PC-9 (cell line): ENCODE data around the gene LRRC72. TPM values are rescaled to one million over a fixed set of nuclear protein-coding genes. Genes with fewer than 3 reads are reported as not detected.
"Not testable (repeated sequence)": the region's sequence is repeated elsewhere in the genome, so short reads cannot be mapped to it uniquely, and the experiment has no call there.

Experiments used
- BruUV-seq: library from RNA; stranded (reverse); fragments of 400-500 nt; replicated peaks from 2 replicates; lab custom pipeline; 2021; lab: Mats Ljungman, UMichigan
- CTCF ChIA-PET: fragments of 300-600 bp; sonication (Branson Sonifier 250); formaldehyde crosslinking; loops from one replicate; lab custom pipeline; 2022; ENCODE audit warnings: antibody characterized with exemption; lab: Charles Lee
- POLR2A ChIA-PET: fragments of 300-600 bp; sonication (Branson Sonifier 250); formaldehyde crosslinking; loops from one replicate; lab custom pipeline; 2022; ENCODE audit warnings: antibody characterized with exemption; ENCODE audit not compliant: unreplicated experiment; lab: Charles Lee
- DNase-seq, 2 experiments: peaks; one replicate each; pipeline versions ENCODE4 v3.0.0 to v3.0.0-alpha.2; 2015 to 2022; ENCODE audit warnings: mixed read lengths in 1 of 2
- H2AFZ ChIP-seq: fragments of 200-600 bp; sonication (generic); 2 replicates; pipeline ENCODE4 v1.8.1; 2017; ENCODE audit warnings: antibody characterized with exemption
- H3F3A ChIP-seq: fragments of 200-600 bp; sonication (generic); 2 replicates; pipeline ENCODE4 v1.8.1; 2017; ENCODE audit warnings: antibody characterized with exemption, mild to moderate bottlenecking, low read depth; ENCODE audit not compliant: insufficient read depth
- H3K27ac ChIP-seq: fragments of 200-600 bp; sonication (generic); 2 replicates; pipeline ENCODE4 v1.6.1; 2016; ENCODE audit warnings: mixed run types
- H3K27me3 ChIP-seq: fragments of 200-600 bp; sonication (generic); 2 replicates; pipeline ENCODE4 v1.6.1; 2016; ENCODE audit warnings: low read depth, mixed run types; ENCODE audit not compliant: insufficient read depth
- H3K36me3 ChIP-seq: fragments of 200-600 bp; sonication (generic); 2 replicates; pipeline ENCODE4 v1.6.1; 2016; ENCODE audit warnings: low read depth, mixed run types
- H3K4me1 ChIP-seq: fragments of 200-600 bp; sonication (generic); replicated peaks from 2 replicates; pipeline ENCODE4 v1.6.1; 2016; ENCODE audit warnings: mixed run types; ENCODE audit not compliant: insufficient read depth
- H3K4me2 ChIP-seq: fragments of 200-600 bp; sonication (generic); 2 replicates; pipeline ENCODE4 v1.6.1; 2017; ENCODE audit warnings: mixed run types
- H3K4me3 ChIP-seq: fragments of 200-600 bp; sonication (generic); 2 replicates; pipeline ENCODE4 v1.6.1; 2016; ENCODE audit warnings: mixed run types
- H3K79me2 ChIP-seq: fragments of 200-600 bp; sonication (generic); 2 replicates; pipeline ENCODE4 v1.6.1; 2017; ENCODE audit warnings: low read depth, mixed run types
- H3K9me2 ChIP-seq: fragments of 200-600 bp; sonication (generic); 2 replicates; pipeline ENCODE4 v1.8.1; 2017; ENCODE audit warnings: mild to moderate bottlenecking; ENCODE audit not compliant: insufficient read depth
- H3K9me3 ChIP-seq: fragments of 200-600 bp; sonication (generic); 2 replicates; pipeline ENCODE4 v1.8.1; 2016; ENCODE audit warnings: low read depth; ENCODE audit not compliant: insufficient read depth
- H4K20me1 ChIP-seq: fragments of 200-600 bp; sonication (generic); 2 replicates; pipeline ENCODE4 v1.8.1; 2017; ENCODE audit not compliant: insufficient read depth
- CTCF ChIP-seq: fragments of 200-600 bp; sonication (generic); conservative IDR thresholded peaks from 2 replicates; pipeline ENCODE4 v1.6.1; 2017; ENCODE audit warnings: mixed run types, antibody characterized with exemption, mild to moderate bottlenecking, moderate library complexity
- EZH2 ChIP-seq: fragments of 200-600 bp; sonication (generic); IDR thresholded peaks from 2 replicates; pipeline ENCODE4 v1.8.0; 2017; ENCODE audit warnings: antibody characterized with exemption, low read depth
- intact Hi-C: fragments of 100-400 bp; cut with micrococcal nuclease; formaldehyde crosslinking; loops from one replicate; pipeline ENCODE4 v1.10.0; 2022; ENCODE audit not compliant: unreplicated experiment
- total RNA-seq: library from RNA; stranded (reverse); gene quantifications from 2 replicates; pipeline ENCODE4 v1.2.3, GENCODE V29; 2021

Gene LRRC72
- total RNA-seq, 1 experiment from 2014 or later, result not detected

GRCh38 chr7:16592395-16592794 lies 65.8 kb downstream of the LRRC72 start:
- no peak overlapping the region for H3K4me3 ChIP-seq
- no peak for DNase-seq
- no peaks in the 10 kb centered on the region for H3K9me3 ChIP-seq
- H3K4me1 ChIP-seq, result 0 out of 2 replicates have a peak, but pooled peaks cover 3% of the 10 kb centered on the region
- POLR2A ChIA-PET, result no interaction called here
- intact Hi-C loops, result no loop called here
- no peaks in the 10 kb centered on the region for H4K20me1 ChIP-seq
- H2AFZ ChIP-seq, result no peak overlapping the region
- no peaks in the 10 kb centered on the region for H3K79me2 ChIP-seq
- no peaks in the 10 kb centered on the region for H3K27me3 ChIP-seq
- no TSS peak for BruUV-seq
- CTCF ChIA-PET, result interaction anchor here (0.6 kb wide), 1 partner anchor 68 kb away, joined by 10 read pairs; no protein-coding TSS in a partner anchor
- no peaks in the 10 kb centered on the region for H3F3A ChIP-seq
- no peak overlapping the region for H3K4me2 ChIP-seq
- no peaks in the 10 kb centered on the region for H3K9me2 ChIP-seq
- TF ChIP-seq EZH2 (no peak), CTCF (no peak)
- H3K36me3 ChIP-seq, result no peaks in the 10 kb centered on the region
- H3K27ac ChIP-seq, result no peak overlapping the region

GRCh38 chr7:16594061-16594460 lies 67.4 kb downstream of the LRRC72 start:
- Histone ChIP-seq H3K79me2 (no peaks in the 10 kb centered on the region), H3K27me3 (no peaks in the 10 kb centered on the region), H3K9me2 (no peaks in the 10 kb centered on the region), H3K9me3 (no peaks in the 10 kb centered on the region), H3K27ac (no peak overlapping the region), H3K4me2 (no peak overlapping the region), H4K20me1 (no peaks in the 10 kb centered on the region), H2AFZ (no peak overlapping the region), H3F3A (no peaks in the 10 kb centered on the region), H3K4me1 (0 out of 2 replicates have a peak, but pooled peaks cover 3% of the 10 kb centered on the region), H3K4me3 (no peak overlapping the region), H3K36me3 (no peaks in the 10 kb centered on the region)
- TF ChIP-seq EZH2 (no peak), CTCF (no peak)
- BruUV-seq, result no TSS peak
- intact Hi-C loops, result no loop called here
- CTCF ChIA-PET, result no interaction called here
- DNase-seq, result no peak
- POLR2A ChIA-PET, result interaction anchor here (0.5 kb wide), 1 partner anchor 207 kb away, joined by 11 read pairs; no protein-coding TSS in a partner anchor

- Histone ChIP-seq H3K4me1 (0 out of 2 replicates have a peak, but pooled peaks cover 3% of the 10 kb centered on the region), H3K9me3 (no peaks in the 10 kb centered on the region), H3K9me2 (no peaks in the 10 kb centered on the region), H3K27ac (no peak overlapping the region), H3F3A (no peaks in the 10 kb centered on the region), H3K4me2 (no peak overlapping the region), H3K27me3 (no peaks in the 10 kb centered on the region), H2AFZ (no peak overlapping the region), H4K20me1 (no peaks in the 10 kb centered on the region), H3K36me3 (no peaks in the 10 kb centered on the region), H3K79me2 (no peaks in the 10 kb centered on the region), H3K4me3 (no peak overlapping the region)
- no TSS peak for BruUV-seq
- ChIA-PET POLR2A (interaction anchor here (0.5 to 0.7 kb wide), 3 partner anchors 206 to 715 kb away, joined by 3 to 11 read pairs (median 5); no protein-coding TSS in a partner anchor), CTCF (interaction anchor here (0.6 kb wide), 1 partner anchor 517 kb away, joined by 3 read pairs; no protein-coding TSS in a partner anchor)
- intact Hi-C loops, result no loop called here
- TF ChIP-seq EZH2 (no peak), CTCF (no peak)
- no peak for DNase-seq
These were observed 68.1 kb downstream of the LRRC72 start for GRCh38 chr7:16594676-16595075.

- H3K27me3 ChIP-seq, H3K79me2 ChIP-seq, H3K4me2 ChIP-seq, DNase-seq, H3K4me1 ChIP-seq, H4K20me1 ChIP-seq, POLR2A ChIA-PET, H3F3A ChIP-seq, H3K9me3 ChIP-seq, H3K36me3 ChIP-seq, H3K4me3 ChIP-seq, H2AFZ ChIP-seq, H3K9me2 ChIP-seq, H3K27ac ChIP-seq, intact Hi-C loops, BruUV-seq, CTCF ChIA-PET: not testable (repeated sequence)
These were observed 69.0 kb downstream of the LRRC72 start for GRCh38 chr7:16595596-16595995.
